Stimulated activated CD8-positive, alpha-beta memory T cell treated with anti-CD3 and anti-CD28 coated beads, Interleukin-2, amount 100 ng/mL, for 48 hours (primary cell): ENCODE results near the gene EFR3B.
"Not testable (repeated sequence)": the region's sequence is repeated elsewhere in the genome, so short reads cannot be mapped to it uniquely, and the experiment has no call there.

Experiments used
- DNase-seq, 2 donors: peaks; one replicate each; pipeline ENCODE4 v3.0.0-alpha.2; 2020; ENCODE audit warnings: low read depth in 2 of 2

EFR3B gene

GRCh38 chr2:25104736-25105135 lies 62.9 kb downstream of the EFR3B start:
- no peak for DNase-seq

DNA sequence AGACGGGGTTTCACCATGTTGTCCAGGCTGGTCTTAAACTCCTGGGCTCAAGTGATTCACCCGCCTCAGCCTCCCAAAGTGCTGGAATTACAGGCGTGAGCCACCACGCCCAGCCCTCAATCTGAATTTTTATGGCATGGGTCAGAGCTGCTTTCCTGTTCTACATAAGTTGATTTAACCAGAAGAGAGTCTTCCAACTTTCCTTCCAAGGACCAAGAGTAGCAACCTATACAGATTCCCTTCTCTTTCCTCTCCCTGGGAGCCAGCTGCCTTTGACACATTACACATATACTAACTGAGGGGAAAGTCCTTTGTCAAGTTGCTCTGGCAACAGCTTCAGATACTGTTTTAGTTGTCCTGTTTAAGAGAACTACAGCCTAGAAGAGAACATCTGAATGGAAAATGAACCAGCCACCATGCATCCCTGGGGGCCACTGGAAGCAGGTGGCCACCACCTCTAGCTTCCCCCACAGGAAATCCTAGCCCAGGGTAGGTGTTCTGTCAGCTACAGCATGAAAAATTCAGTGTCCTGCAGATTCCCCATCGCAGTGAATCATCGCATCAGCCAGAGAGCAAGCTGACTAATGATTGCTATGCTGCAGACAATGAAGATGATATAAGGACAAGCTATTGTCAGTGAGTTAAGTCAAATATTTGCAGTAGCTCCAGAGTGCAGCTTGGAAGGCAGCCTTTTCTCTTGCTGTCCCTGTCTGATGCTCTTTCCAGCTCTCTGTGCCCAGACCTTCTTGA lies 63.6 kb downstream of the EFR3B start:
- no peak for DNase-seq

- peak in 1 of 2 donors; percentile 29 for DNase-seq
These were observed 67.9 kb downstream of the EFR3B start for GRCh38 chr2:25109822-25110221.

DNA sequence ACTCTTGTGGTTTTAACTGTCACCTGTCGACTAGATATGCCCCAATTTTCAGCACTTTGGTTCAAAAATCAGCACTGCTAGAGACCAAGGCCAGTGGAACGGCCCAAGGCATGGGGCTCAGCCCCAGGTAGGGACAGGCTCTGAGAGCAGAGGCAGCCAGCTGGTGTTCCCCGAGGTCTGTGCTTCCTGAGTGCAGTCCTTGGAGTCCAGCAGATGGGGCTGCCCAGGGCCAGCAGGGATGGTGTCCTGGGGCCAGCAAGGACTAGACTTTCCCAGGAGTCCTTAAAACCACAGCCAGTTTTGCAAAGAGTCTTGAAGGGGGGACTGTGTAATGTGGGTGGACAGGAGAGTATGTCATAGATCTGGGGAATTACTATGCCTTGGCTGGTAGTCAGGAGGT lies 70.2 kb downstream of the EFR3B start:
- DNase-seq: no peak

GRCh38 chr2:25115249-25115883 lies 73.5 kb downstream of the EFR3B start:
- no peak for DNase-seq

DNA sequence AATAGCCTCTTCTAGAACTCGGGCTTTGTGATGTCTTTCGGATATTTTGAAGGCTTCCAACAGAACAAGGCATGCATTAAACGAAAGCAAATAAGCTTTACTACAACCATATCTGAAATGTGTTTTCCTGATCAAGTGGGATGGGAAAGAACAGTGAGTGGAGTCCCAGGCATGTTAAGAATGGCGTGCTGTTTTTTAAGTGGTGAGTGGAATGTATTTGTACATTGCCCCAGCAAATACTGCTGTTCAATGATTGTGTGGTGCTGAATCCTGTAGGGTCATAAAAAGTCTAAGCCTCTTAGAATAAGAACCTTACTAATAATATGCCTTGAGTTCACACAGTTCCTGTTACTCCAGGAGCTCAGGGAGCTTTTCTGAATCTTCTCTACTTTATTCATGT lies 74.0 kb downstream of the EFR3B start:
- DNase-seq: no peak

- no peak for DNase-seq
These were observed 75.1 kb downstream of the EFR3B start for GRCh38 chr2:25116956-25117355.

GRCh38 chr2:25119263-25119662 lies 77.4 kb downstream of the EFR3B start:
- no peak for DNase-seq

DNA sequence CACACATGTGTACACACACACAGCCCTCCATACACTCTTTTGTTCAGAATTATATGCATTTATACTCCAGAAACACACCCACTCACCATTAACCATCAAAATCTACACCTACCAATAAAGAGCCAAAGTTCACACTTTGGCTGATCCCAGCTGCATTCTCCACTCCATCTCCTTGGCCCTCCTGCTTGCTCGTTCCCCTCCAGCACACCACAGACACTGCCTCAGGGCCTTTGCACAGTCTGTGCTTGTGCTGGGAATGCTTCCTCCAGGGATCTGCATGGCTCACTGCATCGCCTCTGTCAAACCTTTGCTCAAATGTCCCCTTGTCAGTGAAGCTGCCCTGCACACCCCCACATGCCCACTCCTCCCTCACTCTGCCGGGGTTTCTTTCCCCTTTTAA lies 80.5 kb downstream of the EFR3B start:
- DNase-seq: no peak

- DNase-seq: no peak
These were observed 81.8 kb downstream of the EFR3B start for GRCh38 chr2:25123682-25124081.

DNA sequence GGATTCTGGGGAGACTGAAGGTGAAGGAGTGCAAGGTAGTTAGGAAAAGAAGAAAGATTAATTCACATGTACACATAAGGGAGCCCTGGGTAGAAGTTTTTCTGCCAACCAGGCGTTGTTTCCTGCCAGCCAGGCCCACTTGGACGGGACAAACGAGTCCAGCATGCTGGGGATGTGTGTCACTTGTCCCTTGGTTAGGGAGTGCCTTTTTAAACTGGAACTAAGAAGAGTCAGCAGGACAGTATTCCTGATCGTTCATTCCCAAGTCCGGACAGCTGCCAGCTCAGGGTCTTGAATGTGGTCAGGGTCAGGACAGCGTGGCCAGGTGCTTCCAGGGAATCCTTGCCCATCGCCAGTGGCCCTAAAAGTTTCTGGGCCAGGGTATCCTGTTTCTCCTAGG lies 83.3 kb downstream of the EFR3B start:
- no peak for DNase-seq

GRCh38 chr2:25125976-25126375 lies 84.1 kb downstream of the EFR3B start:
- no peak for DNase-seq

DNA sequence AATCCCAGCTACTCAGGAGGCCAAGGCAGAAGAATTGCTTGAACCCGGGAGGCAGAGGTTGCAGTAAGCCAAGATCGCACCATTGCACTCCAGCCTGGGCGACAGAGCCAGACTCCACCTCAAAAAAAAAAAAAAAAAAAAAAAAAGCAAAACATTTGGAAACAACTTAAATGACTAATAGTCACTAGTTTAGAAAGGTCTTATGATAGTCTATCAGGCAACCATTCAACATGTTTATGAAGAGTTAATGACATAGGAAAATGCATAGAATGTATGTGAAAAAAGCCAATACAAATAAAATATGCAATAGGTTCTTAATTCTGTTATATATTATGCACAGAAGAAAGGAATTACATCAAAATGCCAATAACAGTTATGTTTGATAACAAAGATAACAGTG lies 85.2 kb downstream of the EFR3B start:
- DNase-seq: not testable (repeated sequence)

- no peak for DNase-seq
These were observed 85.8 kb downstream of the EFR3B start for GRCh38 chr2:25127646-25128045.

GRCh38 chr2:25129901-25130520 lies 88.1 kb downstream of the EFR3B start:
- no peak for DNase-seq

- no peak for DNase-seq
These were observed 89.3 kb downstream of the EFR3B start for GRCh38 chr2:25131253-25131566.

DNA sequence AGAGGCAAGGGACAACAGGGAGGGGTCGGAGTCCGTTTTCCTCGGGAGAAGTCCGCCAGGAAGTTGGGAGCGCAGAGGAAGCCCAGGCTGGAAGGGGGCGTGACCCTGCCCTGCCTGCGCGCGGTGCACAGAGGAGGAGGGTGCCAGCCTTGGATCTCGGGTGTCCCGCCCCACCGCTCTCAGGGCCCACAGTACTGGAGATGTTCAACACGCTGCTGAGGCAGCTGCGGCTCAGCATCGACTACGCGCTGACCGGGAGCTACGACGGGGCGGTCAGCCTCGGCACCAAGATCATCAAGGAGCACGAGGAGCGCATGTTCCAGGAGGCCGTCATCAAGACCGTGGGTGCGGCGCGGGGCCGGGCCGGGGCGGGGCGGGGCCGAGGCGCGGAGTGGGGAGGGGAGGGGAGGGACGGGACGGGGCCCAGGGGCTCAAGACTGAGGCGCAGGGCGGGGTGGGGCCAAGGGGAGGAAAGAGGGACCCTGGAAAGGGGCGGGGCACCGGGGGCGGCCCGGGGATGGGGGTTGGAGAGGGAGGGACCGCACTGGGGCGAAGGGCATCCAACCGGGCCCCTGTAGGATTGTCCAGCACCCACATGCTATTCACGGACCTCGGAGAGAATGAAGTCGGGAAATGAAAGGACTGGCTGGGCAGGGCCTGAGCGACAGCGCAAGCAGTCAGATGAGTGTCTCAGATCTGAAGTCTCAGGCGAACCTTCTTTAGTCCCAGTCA lies 89.9 kb downstream of the EFR3B start:
- DNase-seq: no peak

GRCh38 chr2:25132299-25132635 lies 90.4 kb downstream of the EFR3B start:
- DNase-seq: no peak

DNA sequence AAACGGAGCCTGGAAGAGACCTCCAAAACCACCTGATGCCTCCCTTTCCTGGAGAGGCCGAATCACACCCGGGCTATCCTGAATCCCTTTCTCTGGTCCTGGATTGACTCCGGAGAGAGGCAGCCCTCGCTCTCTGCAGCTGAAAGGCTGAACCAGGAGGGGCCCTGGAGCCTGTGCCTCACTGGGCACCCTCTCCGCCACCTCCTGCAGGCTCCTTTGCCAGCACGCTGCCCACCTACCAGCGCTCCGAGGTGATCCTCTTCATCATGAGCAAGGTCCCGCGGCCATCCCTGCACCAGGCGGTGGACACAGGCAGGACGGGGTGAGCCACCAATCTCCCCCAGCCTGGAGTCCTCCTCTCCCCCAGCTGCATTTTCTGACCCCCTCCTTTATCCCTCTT lies 90.8 kb downstream of the EFR3B start:
- no peak for DNase-seq

GRCh38 chr2:25140535-25140934 lies 98.7 kb downstream of the EFR3B start:
- not testable (repeated sequence) for DNase-seq

DNA sequence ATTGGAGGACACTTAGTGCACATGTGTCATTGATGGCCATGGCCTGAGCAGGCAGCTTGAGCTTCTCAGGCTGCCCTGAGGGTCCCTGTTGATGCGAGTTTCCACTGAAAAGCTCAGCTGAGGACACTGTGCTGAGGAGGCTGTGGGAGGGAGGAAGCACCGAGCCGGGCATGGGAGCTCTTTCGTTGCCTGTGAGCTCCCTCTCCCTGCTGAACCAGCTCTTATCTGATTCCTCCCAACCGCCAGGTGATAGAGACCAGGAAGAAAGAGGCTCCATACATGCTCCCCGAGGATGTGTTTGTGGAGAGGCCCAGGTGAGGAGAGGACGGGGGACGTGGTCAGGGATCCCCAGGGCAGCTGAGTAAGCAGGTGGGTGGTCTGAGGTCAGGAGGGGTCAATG lies 99.2 kb downstream of the EFR3B start:
- no peak for DNase-seq

GRCh38 chr2:25145803-25146202 lies 103.9 kb downstream of the EFR3B start:
- no peak for DNase-seq

DNA sequence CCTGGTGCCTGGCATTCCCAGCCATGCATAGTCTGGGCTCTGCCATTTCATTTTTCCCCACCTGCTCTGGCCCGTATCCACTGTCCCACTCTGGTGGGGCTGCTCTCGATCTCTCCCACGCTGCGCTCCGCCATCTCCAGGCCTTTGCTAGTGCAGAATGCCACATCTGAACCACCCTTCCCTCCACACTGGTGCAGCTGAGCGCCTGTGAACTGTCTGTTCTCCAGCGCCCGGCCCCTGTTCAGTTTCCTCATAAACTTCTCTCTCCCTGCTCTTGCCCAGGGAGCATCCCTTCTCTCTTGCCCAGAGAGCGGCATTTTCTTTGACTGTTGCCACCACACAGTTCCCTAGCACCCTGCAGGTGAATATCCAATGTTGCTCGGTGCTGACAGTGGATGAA lies 105.0 kb downstream of the EFR3B start:
- DNase-seq: no peak
